HCT116 (cell line): ENCODE results near the gene DPYD.

Source experiments
- CTCF ChIP-seq, 3 experiments: fragments of 200-600 bp in 1 of 3; sonication (generic) in 1 of 3; IDR thresholded peaks in 2 of 3; conservative IDR thresholded peaks in 1 of 3; 2 replicates each; pipeline ENCODE4 v1.5.1; 2012 to 2017; ENCODE audit warnings: low read depth in 2 of 3, low read length in 2 of 3, antibody characterized with exemption in 1 of 3, borderline replicate concordance in 1 of 3, control low read depth in 1 of 3, mild to moderate bottlenecking in 1 of 3, mixed read lengths in 1 of 3, mixed run types in 1 of 3, moderate library complexity in 1 of 3; ENCODE audit not compliant: insufficient read depth in 1 of 3
- ELF1 ChIP-seq: IDR thresholded peaks from 2 replicates; pipeline ENCODE4 v1.6.1; 2012; ENCODE audit warnings: low read depth, borderline replicate concordance
- EZH2 ChIP-seq: fragments of 200-600 bp; sonication (generic); IDR thresholded peaks from 2 replicates; pipeline ENCODE4 v1.6.1; 2017; ENCODE audit warnings: antibody characterized with exemption, mixed run types
- POLR2A ChIP-seq: IDR thresholded peaks from 2 replicates; pipeline ENCODE4 v1.7.0; 2011; ENCODE audit warnings: borderline replicate concordance; ENCODE audit not compliant: insufficient read depth, insufficient read length; ENCODE audit errors: extremely low read depth
- POLR2AphosphoS5 ChIP-seq: IDR thresholded peaks from 2 replicates; pipeline ENCODE4 v1.6.1; 2011; ENCODE audit warnings: mild to moderate bottlenecking, low read depth, low read length, moderate library complexity
- RAD21 ChIP-seq: IDR thresholded peaks from 2 replicates; pipeline ENCODE4 v1.6.1; 2012; ENCODE audit warnings: low read depth, mild to moderate bottlenecking
- SIN3A ChIP-seq: IDR thresholded peaks from 2 replicates; pipeline ENCODE4 v1.6.1; 2012; ENCODE audit warnings: low read depth

DNA sequence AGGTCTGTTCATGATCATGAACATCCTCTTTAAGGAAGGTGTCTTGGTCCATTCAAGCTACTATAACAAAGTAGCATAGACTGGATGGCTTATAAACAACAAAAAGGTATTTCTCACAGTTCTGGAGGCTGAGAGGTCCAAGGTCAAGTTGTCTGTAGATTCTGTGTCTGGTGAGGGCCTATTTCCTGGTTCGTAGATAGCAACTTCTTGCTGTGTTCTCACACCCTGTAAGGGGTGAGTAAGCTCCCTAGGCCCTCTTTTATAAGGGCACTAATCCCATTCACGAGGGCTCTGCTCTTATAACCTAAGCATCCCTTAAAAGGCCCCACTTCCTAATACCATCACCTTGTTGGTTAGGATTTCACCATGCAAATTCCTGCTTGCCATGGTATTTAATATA lies 851.5 kb downstream of the DPYD start:
- TF ChIP-seq POLR2A (no peak), CTCF (IDR thresholded peaks at IDR 0.05 in 2 of 3, conservative IDR thresholded peaks at IDR 0.05 in 1 of 3; ENCODE audit: borderline replicate concordance in 1 of 3, insufficient read depth in 1 of 3, low read depth in 2 of 3, low read length in 2 of 3) (no peak), SIN3A (no peak), POLR2AphosphoS5 (no peak), ELF1 (no peak), EZH2 (no peak), RAD21 (no peak)
